Endometrial microvascular endothelial cells (primary cell): ENCODE measurements around the gene INPP5B. TPM values are rescaled to one million over a fixed set of nuclear protein-coding genes. Genes with fewer than 3 reads are reported as not detected.

Experiments
- in situ Hi-C: cut with HindIII; loops from 2 replicates; pipeline ENCODE4 v1.10.0; 2017; ENCODE audit warnings: low sequenced_read_pairs, low pct_unique_long_range_greater_than_20kb; ENCODE audit errors: inconsistent ontology term
- total RNA-seq: library from RNA; depleted of rRNA; stranded (reverse); fragments of >200 nt; gene quantifications from one replicate; pipeline ENCODE4 v1.2.3, GENCODE V29; 2015; ENCODE audit errors: inconsistent ontology term

Gene INPP5B
- total RNA-seq, 1 donor from 2014 or later, result 13.1 TPM

DNA sequence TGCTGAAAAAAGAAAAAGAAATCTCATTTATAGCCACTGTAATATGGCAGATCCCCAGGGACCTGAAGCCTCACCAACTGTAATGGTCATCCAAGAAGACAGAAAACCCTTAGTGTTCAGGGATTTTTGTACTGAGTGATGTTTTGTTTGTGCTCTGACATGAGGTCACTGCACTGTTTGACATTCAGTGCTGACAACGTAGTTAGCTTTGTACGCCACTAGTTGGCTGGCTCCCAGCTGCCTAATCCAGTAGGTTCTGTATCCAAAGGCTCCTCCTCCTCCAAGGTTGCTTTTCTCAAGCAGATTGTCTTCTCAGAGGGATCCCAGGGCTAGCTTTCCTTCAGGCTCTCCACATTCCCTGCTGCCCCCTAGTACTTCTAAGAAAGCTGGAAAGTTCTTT, 129.4 kb downstream of the INPP5B start:
- in situ Hi-C loops, result no loop called here

DNA sequence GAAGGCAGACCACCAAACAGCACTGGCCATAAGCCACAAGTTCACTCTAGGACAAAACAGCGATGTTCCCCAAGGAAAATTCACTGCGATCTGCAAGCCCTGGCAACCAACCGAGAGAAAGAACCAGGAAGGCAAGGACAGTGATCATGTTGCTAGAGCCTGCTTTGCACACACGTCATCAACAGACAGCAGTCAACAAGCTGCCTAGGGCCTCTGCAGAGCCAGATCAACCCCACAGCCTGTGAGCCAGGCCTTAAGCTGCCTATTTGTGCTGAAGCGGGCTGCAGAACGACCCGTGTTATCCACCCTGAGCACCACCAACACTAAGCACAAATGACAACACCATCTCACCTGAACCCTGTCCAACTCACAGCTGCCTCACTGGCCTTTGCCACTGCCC, 132.6 kb downstream of the INPP5B start:
- in situ Hi-C loops, result no loop called here

DNA sequence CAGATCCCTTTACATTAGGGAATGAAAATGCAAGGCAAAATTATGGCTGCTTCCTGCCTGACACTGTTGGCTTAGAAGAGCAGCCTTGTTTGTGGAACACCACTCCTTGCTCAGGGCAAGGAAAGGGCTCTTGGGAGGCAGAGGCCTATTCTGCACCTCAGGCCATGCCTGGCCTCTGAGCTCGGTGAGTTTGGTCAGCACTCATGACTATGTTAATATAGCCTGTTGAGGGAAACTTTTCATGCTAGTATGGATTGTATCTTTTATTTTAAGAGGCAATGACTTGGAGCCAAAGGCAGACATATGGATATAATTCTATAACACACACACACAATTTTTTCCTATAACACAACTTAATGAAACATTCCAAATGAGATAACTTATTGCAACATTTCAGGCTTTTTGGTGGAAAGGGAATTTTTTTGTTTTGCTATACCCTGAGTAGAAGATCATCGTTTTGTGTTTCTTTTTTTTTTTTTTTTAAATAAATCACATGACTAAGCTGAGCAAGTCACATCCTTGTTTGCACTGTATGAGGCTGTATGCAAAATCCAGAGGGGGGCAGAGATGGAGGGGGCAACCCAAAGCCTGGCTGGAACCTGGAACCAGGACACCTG, 133.2 kb downstream of the INPP5B start:
- in situ Hi-C loops, result no loop called here

DNA sequence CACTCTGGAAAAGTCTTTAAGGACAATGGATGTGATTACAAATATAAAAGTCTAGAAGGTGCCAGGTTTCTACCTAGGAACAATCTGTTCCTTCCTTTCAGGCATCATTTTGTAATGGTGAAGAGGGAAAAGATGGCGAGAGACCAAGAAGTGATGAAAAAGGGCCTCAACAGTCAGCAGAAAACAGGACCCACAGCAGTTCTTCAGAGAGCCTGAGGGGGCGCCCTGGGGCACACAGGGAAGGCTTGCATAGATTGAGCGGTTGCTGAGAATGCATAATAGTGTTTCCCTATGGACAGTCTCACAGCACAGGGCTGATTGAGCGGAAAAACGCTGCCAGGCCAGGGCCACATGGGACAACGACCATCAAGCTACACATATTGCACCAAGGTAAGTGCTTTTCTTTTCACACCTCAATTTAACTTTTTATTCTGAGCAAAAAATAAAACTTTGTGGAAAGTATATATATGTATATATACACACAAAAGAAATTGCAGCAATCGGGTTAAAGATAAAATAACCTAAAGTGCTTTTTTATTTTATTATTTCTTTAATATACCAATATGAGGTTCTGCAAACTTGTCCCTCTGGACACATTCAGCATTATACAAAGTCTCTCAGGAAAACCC, 135.7 kb downstream of the INPP5B start:
- in situ Hi-C loops, result no loop called here

Other genes starting within 250 kb of the INPP5B start
- not detected for gene EPHA10, start 181.9 kb downstream of the INPP5B start, total RNA-seq
- not detected for gene MANEAL, start 153.2 kb downstream of the INPP5B start, total RNA-seq
- gene C1orf122, start 139.3 kb downstream of the INPP5B start, total RNA-seq, result 23.3 TPM
- 25.5 TPM for gene YRDC, start 138.8 kb downstream of the INPP5B start, total RNA-seq
- gene MTF1, start 87.5 kb downstream of the INPP5B start, total RNA-seq, result 2.0 TPM
- 81.9 TPM for gene SF3A3, start 43.0 kb upstream of the INPP5B start, total RNA-seq
- gene FHL3, start 58.5 kb upstream of the INPP5B start, total RNA-seq, result 17.3 TPM
- gene UTP11, start 65.7 kb upstream of the INPP5B start, total RNA-seq, result 69.1 TPM
- gene POU3F1, start 99.7 kb upstream of the INPP5B start, total RNA-seq, result not detected